Psoas muscle (tissue), 8 donors: ENCODE results near the gene ULBP2. TPM values are rescaled to one million over a fixed set of nuclear protein-coding genes. Genes with fewer than 3 reads are reported as not detected.
"Not testable (repeated sequence)": the region's sequence is repeated elsewhere in the genome, so short reads cannot be mapped to it uniquely, and the experiment has no call there.

Source experiments
- ATAC-seq, 4 donors: fragments of 200-7000 bp; cut with Tn5 transposase; one replicate each; pipeline ENCODE4 v1.9.1; 2020; ENCODE audit warnings: moderate library complexity in 3 of 4, mild to moderate bottlenecking in 2 of 4
- DNase-seq, 2 donors: peaks; one replicate each; pipeline ENCODE4 v3.0.0-alpha.2; 2020
- H3K27ac ChIP-seq: fragments of 200-600 bp; one replicate; pipeline ENCODE4 v1.8.0; 2022
- H3K27me3 ChIP-seq, 3 donors: fragments of 200-600 bp in 1 of 3; one replicate each; pipeline versions ENCODE4 v1.6.1 to v1.8.0; 2013 to 2022; ENCODE audit warnings: low read length in 2 of 3, mild to moderate bottlenecking in 2 of 3, moderate library complexity in 1 of 3; ENCODE audit not compliant: insufficient read depth in 3 of 3
- H3K36me3 ChIP-seq, 2 donors: fragments of 200-600 bp in 1 of 2; one replicate each; pipeline versions ENCODE4 v1.6.1 to v1.8.0; 2013 to 2022; ENCODE audit warnings: low read depth in 1 of 2, mild to moderate bottlenecking in 1 of 2, moderate library complexity in 1 of 2; ENCODE audit not compliant: insufficient read depth in 1 of 2
- H3K4me1 ChIP-seq: fragments of 200-600 bp; one replicate; pipeline ENCODE4 v1.8.0; 2022
- H3K4me3 ChIP-seq: fragments of 200-600 bp; one replicate; pipeline ENCODE4 v1.8.0; 2022; ENCODE audit warnings: mild to moderate bottlenecking
- H3K9me3 ChIP-seq: fragments of 200-600 bp; one replicate; pipeline ENCODE4 v1.8.0; 2022
- CTCF ChIP-seq: fragments of 200-600 bp; IDR thresholded peaks from one replicate; pipeline ENCODE4 v1.8.0; 2022; ENCODE audit warnings: antibody characterized with exemption
- WGBS, 3 donors: extraction: QIAGEN DNeasy Blood & Tissue Kit; methylation state at CpG; one replicate each; pipeline versions ENCODE4 v1.1.6 to v1.1.7; 2013; 5-methylcytosine and 5-hydroxymethylcytosine counted together
- intact Hi-C, 2 donors: fragments of 100-400 bp; cut with DNase I; formaldehyde crosslinking; loops; one replicate each; pipeline versions ENCODE4 v1.11.0 to v1.14.2; 2022
- polyA plus RNA-seq, 3 donors: library from polyadenylated mRNA; stranded (reverse); fragments of 200-250 nt; gene quantifications; one replicate each; pipeline ENCODE4 v1.2.3, GENCODE V29; 2013
- total RNA-seq, 4 donors: library from RNA; stranded (reverse); fragmentation: NEBNext Ultra II Directional in 2 of 4; extraction: Animal tissue kit (Norgen Biotek cat#: 25700) in 2 of 4; gene quantifications; one replicate each; pipeline versions ENCODE4 v1.2.1 to v1.2.4, GENCODE V29; 2021 to 2023
- donor health status: healthy with polysubstance abuse.
- donor health status: DM: no; HTN: no; CAD: no; lungs with moderate emphysema.
- donor health status: Bipolar disorder and iron deficiency.
- donor health status: healthy.
- donor health status: DM: yes; HTN: yes; CAD: no.
- donor health status: DM: no; HTN: no; CAD: no.
- donor health status: DM: no; HTN: no; CAD: no.
- donor health status: DM: yes; HTN: yes; CAD: no.

Gene ULBP2
- total and polyA plus RNA-seq, 7 donors: 0.17 to 0.81 (median 0.64) TPM; not detected in 1

- H3K36me3 ChIP-seq: no peaks in the 10 kb centered on the region
- DNase-seq: no peak
- no peak overlapping the region for H3K27ac ChIP-seq
- intact Hi-C loops: no loop called here
- no peak for TF ChIP-seq CTCF
- peaks cover 0 to 65% (median 18%) of the 10 kb centered on the region in 3 donors for H3K27me3 ChIP-seq
- H3K4me3 ChIP-seq: no peak overlapping the region
- ATAC-seq: no peak
- H3K4me1 ChIP-seq: peaks cover 3% of the 10 kb centered on the region
- no peaks in the 10 kb centered on the region for H3K9me3 ChIP-seq
- 83 to 90% (median 88%) methylated on average over 2 of the region's 2 CpGs for WGBS, 3 donors
These were observed 27.8 kb downstream of the ULBP2 start for GRCh38 chr6:149969635-149970034.

- H3K27me3 ChIP-seq: peaks cover 0 to 46% (median 5%) of the 10 kb centered on the region in 3 donors
- H3K4me1 ChIP-seq, ATAC-seq, DNase-seq, H3K27ac ChIP-seq, intact Hi-C loops, H3K4me3 ChIP-seq, H3K36me3 ChIP-seq, H3K9me3 ChIP-seq: not testable (repeated sequence)
- whole genome bisulfite sequencing, 3 donors: 54 to 56% (median 55%) methylated on average over 6 of the region's 6 CpGs
These were observed 32.6 kb downstream of the ULBP2 start for GRCh38 chr6:149974394-149974793.

GRCh38 chr6:149974825-149975224 is 33.0 kb downstream of the ULBP2 start:
- Histone ChIP-seq H3K9me3 (no peaks in the 10 kb centered on the region), H3K27ac (no peak overlapping the region), H3K36me3 (no peaks in the 10 kb centered on the region), H3K27me3 (peaks cover 0 to 45% (median 5%) of the 10 kb centered on the region in 3 donors), H3K4me3 (no peak overlapping the region), H3K4me1 (no peaks in the 10 kb centered on the region)
- WGBS, 3 donors: 42 to 46% (median 45%) methylated on average over 3 of the region's 3 CpGs
- intact Hi-C loops: no loop called here
- no peak for DNase-seq
- TF ChIP-seq CTCF: no peak
- no peak for ATAC-seq

GRCh38 chr6:149975400-149975799 is 33.6 kb downstream of the ULBP2 start:
- Histone ChIP-seq H3K4me3 (no peak overlapping the region), H3K27ac (no peak overlapping the region), H3K36me3 (no peaks in the 10 kb centered on the region), H3K4me1 (no peaks in the 10 kb centered on the region), H3K9me3 (no peaks in the 10 kb centered on the region), H3K27me3 (peaks cover 0 to 39% (median 5%) of the 10 kb centered on the region in 3 donors)
- TF ChIP-seq CTCF: no peak
- ATAC-seq (no peak), DNase-seq (no peak)
- intact Hi-C loops: no loop called here

- ATAC-seq (no peak), DNase-seq (no peak)
- Histone ChIP-seq H3K4me1 (no peaks in the 10 kb centered on the region), H3K36me3 (no peaks in the 10 kb centered on the region), H3K27me3 (peaks cover 0 to 55% (median 4%) of the 10 kb centered on the region in 3 donors), H3K9me3 (no peaks in the 10 kb centered on the region), H3K4me3 (no peak overlapping the region), H3K27ac (no peak overlapping the region)
- WGBS, 3 donors: 62 to 83% (median 82%) methylated on average over 4 of the region's 4 CpGs
- no peak for TF ChIP-seq CTCF
- intact Hi-C loops: no loop called here
These were observed 35.4 kb downstream of the ULBP2 start for GRCh38 chr6:149977221-149977620.
